GM19324 (cell line): ENCODE data around the gene PRMT9.

Experiments used
- ATAC-seq: cut with Tn5 transposase; IDR thresholded peaks from one replicate; pipeline ENCODE4 v1.9.1; 2021; ENCODE audit warnings: mild to moderate bottlenecking, moderate library complexity; ENCODE audit not compliant: unreplicated experiment, low FRiP score

PRMT9 gene

GRCh38 chr4:147625733-147626132, 58.2 kb downstream of the PRMT9 start:
- ATAC-seq = no peak

- ATAC-seq = no peak
Observed at GRCh38 chr4:147620315-147620714, 63.6 kb downstream of the PRMT9 start.

- peak; percentile 5 for ATAC-seq
Observed at GRCh38 chr4:147617841-147618691, 65.9 kb downstream of the PRMT9 start.

GRCh38 chr4:147617173-147617840, 66.7 kb downstream of the PRMT9 start, which contains the start of gene TMEM184C:
Gene TMEM184C (plus strand): TSS chr4:147617397. CDS start chr4:147617957, 560 bp downstream.
- peak; percentile 99 for ATAC-seq

- ATAC-seq = peak; percentile 20
Observed at GRCh38 chr4:147616849-147617172, 67.2 kb downstream of the PRMT9 start.

- no peak for ATAC-seq
Observed at GRCh38 chr4:147610686-147611085, 73.3 kb downstream of the PRMT9 start.

GRCh38 chr4:147607471-147607870, 76.5 kb downstream of the PRMT9 start:
- no peak for ATAC-seq

GRCh38 chr4:147605499-147605898, 78.5 kb downstream of the PRMT9 start:
- ATAC-seq = no peak

GRCh38 chr4:147599769-147600168, 84.2 kb downstream of the PRMT9 start:
- ATAC-seq = no peak

- ATAC-seq = no peak
Observed at GRCh38 chr4:147599206-147599605, 84.8 kb downstream of the PRMT9 start.

GRCh38 chr4:147597561-147597960, 86.4 kb downstream of the PRMT9 start:
- no peak for ATAC-seq

GRCh38 chr4:147596981-147597380, 87.0 kb downstream of the PRMT9 start:
- no peak for ATAC-seq

GRCh38 chr4:147596377-147596776, 87.6 kb downstream of the PRMT9 start:
- no peak for ATAC-seq

GRCh38 chr4:147594578-147594977, 89.4 kb downstream of the PRMT9 start:
- ATAC-seq = no peak

GRCh38 chr4:147594107-147594506, 89.9 kb downstream of the PRMT9 start:
- no peak for ATAC-seq

GRCh38 chr4:147591106-147591505, 92.9 kb downstream of the PRMT9 start:
- no peak for ATAC-seq

GRCh38 chr4:147590249-147590920, 93.6 kb downstream of the PRMT9 start:
- ATAC-seq = no peak

GRCh38 chr4:147589586-147589985, 94.4 kb downstream of the PRMT9 start:
- ATAC-seq = no peak
